H1 (cell line): ENCODE measurements around the gene NELFA. TPM values are rescaled to one million over a fixed set of nuclear protein-coding genes. Genes with fewer than 3 reads are reported as not detected.

ENCODE experiments used
- RNF2 ChIP-seq: fragments of 200-900, 300-1000 bp; sonication (generic); IDR thresholded peaks from 2 replicates; pipeline ENCODE4 v1.7.1; 2016; ENCODE audit warnings: borderline replicate concordance, low read depth, mild to moderate bottlenecking, antibody characterized with exemption, low read length; ENCODE audit not compliant: poor library complexity, severe bottlenecking; ENCODE audit errors: missing control alignments
- polyA plus RNA-seq, 7 experiments: library from polyadenylated mRNA; depleted of rRNA in 3 of 7; stranded (reverse) in 5 of 7; unstranded in 2 of 7; fragments of >200 nt in 5 of 7; fragments of 200-250 nt in 2 of 7; gene quantifications; 1 replicate in 5 of 7; 2 replicates in 1 of 7; 4 replicates in 1 of 7; pipeline versions ENCODE4 v1.2.1 to v1.2.3, GENCODE V29; 2011 to 2013; ENCODE audit warnings: missing spikeins in 2 of 7, mixed read lengths in 2 of 7
- total RNA-seq: library from RNA; stranded (reverse); fragmentation: NEBNext Ultra II Directional; extraction: Animal tissue kit (Norgen Biotek cat#: 25700); gene quantifications from 2 replicates; pipeline ENCODE4 v1.2.1, GENCODE V29; 2021

NELFA gene
- total and polyA plus RNA-seq, 2 of the 8 experiments (the other 6 are each of a cell fraction or from before 2014, with no cell fraction given) = 41.8 to 57.5 TPM

GRCh38 chr4:1968686-1969295, 40.0 kb downstream of the NELFA start (continued):
- no peak for TF ChIP-seq RNF2
